ENCODE results near the gene CLSTN2. TPM values are rescaled to one million over a fixed set of nuclear protein-coding genes. Genes with fewer than 3 reads are reported as not detected.

CLSTN2 gene
- total and polyA plus RNA-seq, 10 donors: 0.02 to 0.22 (median 0.13) TPM; not detected in 1

GRCh38 chr3:139928708-139929505, 6.1 kb upstream of the CLSTN2 start:
- Histone ChIP-seq H3K27ac (no peak overlapping the region), H3K4me3 (no peak overlapping the region), H3K9me3 (no peaks in the 10 kb centered on the region), H3K27me3 (replicated peaks in 1 of 7) (peaks cover 0 to 18% (median 0%) of the 10 kb centered on the region in 7 donors), H3K4me1 (no peaks in the 10 kb centered on the region), H3K36me3 (no peaks in the 10 kb centered on the region)
- intact Hi-C loops (cut with DNase I; ENCODE audit: low total_unique reads): no loop called here
- no peak for DNase-seq
- WGBS, 5 donors: 59 to 68% (median 60%) methylated on average over 4 of the region's 4 CpGs
- TF ChIP-seq CTCF (IDR thresholded peaks at IDR 0.05 in 8 of 11, conservative IDR thresholded peaks at IDR 0.05 in 3 of 11): no peak
- TF ChIP-seq POLR2AphosphoS5 (IDR thresholded peaks at IDR 0.05): no peak
- TF ChIP-seq POLR2A (IDR thresholded peaks at IDR 0.05): no peak

GRCh38 chr3:139930211-139930610, 4.8 kb upstream of the CLSTN2 start:
- WGBS, 5 donors: 68 to 83% (median 74%) methylated on average over 1 of the region's 1 CpG
- H3K27ac ChIP-seq: no peak overlapping the region
- TF ChIP-seq POLR2AphosphoS5 (IDR thresholded peaks at IDR 0.05) (no peak), POLR2A (IDR thresholded peaks at IDR 0.05) (no peak)
- H3K9me3 ChIP-seq: no peaks in the 10 kb centered on the region
- H3K4me3 ChIP-seq: no peak overlapping the region
- H3K27me3 ChIP-seq (replicated peaks in 1 of 7): peaks cover 0 to 31% (median 12%) of the 10 kb centered on the region in 7 donors
- no peaks in the 10 kb centered on the region for H3K36me3 ChIP-seq
- DNase-seq: no peak
- intact Hi-C loops (cut with DNase I; ENCODE audit: low total_unique reads): loop anchor here (10.0 kb wide), 1 partner anchor 935 kb away; no protein-coding TSS in a partner anchor
- peaks cover under 1 to 9% (median 8%) of the 10 kb centered on the region in 6 donors for H3K4me1 ChIP-seq

- H3K27ac ChIP-seq: no peak overlapping the region
- H3K4me3 ChIP-seq: no peak overlapping the region
- 15 to 39% (median 33%) methylated on average over 2 of the region's 2 CpGs for WGBS, 5 donors
- intact Hi-C loops (cut with DNase I; ENCODE audit: low total_unique reads): loop anchor here (10.0 kb wide), 1 partner anchor 931 kb away; no protein-coding TSS in a partner anchor
- peaks cover 7 to 25% (median 22%) of the 10 kb centered on the region in 6 donors for H3K4me1 ChIP-seq
- peaks cover 0 to 59% (median 46%) of the 10 kb centered on the region in 7 donors for H3K27me3 ChIP-seq (replicated peaks in 1 of 7)
- TF ChIP-seq CTCF (IDR thresholded peaks at IDR 0.05 in 8 of 11, conservative IDR thresholded peaks at IDR 0.05 in 3 of 11) (no peak), POLR2A (IDR thresholded peaks at IDR 0.05) (no peak), POLR2AphosphoS5 (IDR thresholded peaks at IDR 0.05) (no peak)
- no peak for DNase-seq
- no peaks in the 10 kb centered on the region for H3K36me3 ChIP-seq
- H3K9me3 ChIP-seq: no peaks in the 10 kb centered on the region
Observed at GRCh38 chr3:139933766-139934165, 1.2 kb upstream of the CLSTN2 start.

GRCh38 chr3:139934613-139935015, 371 bp upstream of the CLSTN2 start:
- H3K9me3 ChIP-seq: no peaks in the 10 kb centered on the region
- no peaks in the 10 kb centered on the region for H3K36me3 ChIP-seq
- TF ChIP-seq POLR2AphosphoS5 (IDR thresholded peaks at IDR 0.05): no peak
- TF ChIP-seq POLR2A (IDR thresholded peaks at IDR 0.05): no peak
- TF ChIP-seq CTCF (IDR thresholded peaks at IDR 0.05 in 8 of 11, conservative IDR thresholded peaks at IDR 0.05 in 3 of 11): no peak
- peaks cover 7 to 25% (median 22%) of the 10 kb centered on the region in 6 donors for H3K4me1 ChIP-seq
- no peak overlapping the region for H3K27ac ChIP-seq
- peaks cover 0 to 68% (median 49%) of the 10 kb centered on the region in 7 donors for H3K27me3 ChIP-seq (replicated peaks in 1 of 7)
- WGBS, 5 donors: 4 to 7% (median 5%) methylated on average over 16 to 25 of the region's 25 CpGs
- intact Hi-C loops (cut with DNase I; ENCODE audit: low total_unique reads): loop anchor here (10.0 kb wide), 1 partner anchor 930 kb away; no protein-coding TSS in a partner anchor
- peak overlapping the region; percentile 9 to 65 (median 30) for H3K4me3 ChIP-seq
- no peak for DNase-seq
